Neural cell (in vitro differentiated cells): ENCODE measurements around the gene FRS3.
A peak's percentile ranks its signal among the peaks of the same experiment; 100 is the strongest.

ENCODE experiments used
- MXI1 ChIP-seq: fragments of 450-650 bp; conservative IDR thresholded peaks from 2 replicates; pipeline ENCODE4 v1.6.1; 2014; ENCODE audit warnings: antibody characterized with exemption, mild to moderate bottlenecking; ENCODE audit not compliant: poor library complexity, severe bottlenecking
- POLR2AphosphoS5 ChIP-seq: IDR thresholded peaks from 2 replicates; pipeline ENCODE4 v1.6.1; 2012
- RAD21 ChIP-seq: fragments of 450-650 bp; conservative IDR thresholded peaks from 2 replicates; pipeline ENCODE4 v1.6.1; 2014; ENCODE audit warnings: antibody characterized with exemption, mild to moderate bottlenecking, moderate library complexity
- SMC3 ChIP-seq: fragments of 450-650 bp; conservative IDR thresholded peaks from 2 replicates; pipeline ENCODE4 v1.6.1; 2014; ENCODE audit warnings: antibody characterized with exemption, mild to moderate bottlenecking, moderate library complexity; ENCODE audit not compliant: poor library complexity
- TAF1 ChIP-seq: IDR thresholded peaks from 2 replicates; pipeline ENCODE4 v1.6.1; 2012; ENCODE audit warnings: low read depth
- TF ChIP-seq, protein P1 (sequence below): fragments of 450-650 bp; IDR thresholded peaks from 2 replicates; pipeline ENCODE4 v1.5.1; 2014; ENCODE audit warnings: antibody characterized with exemption, mild to moderate bottlenecking, moderate library complexity; ENCODE audit not compliant: poor library complexity, severe bottlenecking

DNA sequence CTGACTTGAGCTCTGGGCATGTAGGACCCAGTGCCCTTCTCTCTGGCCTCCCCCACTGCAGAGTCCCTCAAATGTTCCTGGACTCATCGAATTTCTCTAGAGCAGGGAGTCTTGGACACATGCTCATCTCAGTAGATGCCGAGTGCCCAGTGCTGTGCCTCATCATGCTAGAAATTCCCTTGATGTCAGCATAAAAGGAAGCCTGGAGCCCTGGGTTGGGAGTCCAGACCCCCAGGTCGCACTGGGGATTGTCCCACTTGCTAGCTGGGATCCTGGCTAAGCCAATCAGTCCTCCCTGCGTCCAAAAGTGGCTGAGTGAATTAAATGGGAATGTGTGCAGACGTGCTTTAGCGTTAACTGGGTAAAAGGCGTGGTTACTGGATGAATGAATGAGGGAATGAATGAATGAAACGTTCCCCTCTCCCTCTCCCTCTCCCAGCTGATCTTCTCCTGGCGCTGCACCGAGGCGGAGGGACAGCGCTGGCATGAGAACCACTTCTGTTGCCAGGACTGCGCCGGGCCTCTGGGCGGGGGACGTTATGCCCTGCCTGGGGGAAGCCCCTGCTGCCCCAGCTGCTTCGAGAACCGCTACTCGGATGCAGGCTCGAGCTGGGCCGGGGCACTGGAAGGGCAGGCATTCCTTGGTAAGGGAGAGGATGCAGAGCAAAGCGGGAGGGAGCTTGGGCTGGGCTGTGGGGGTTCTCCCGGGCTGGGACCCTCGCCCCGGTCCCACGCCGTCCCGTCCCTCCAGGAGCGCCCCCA lies 6.2 kb upstream of the FRS3 start:
- TF ChIP-seq, protein P1, sequence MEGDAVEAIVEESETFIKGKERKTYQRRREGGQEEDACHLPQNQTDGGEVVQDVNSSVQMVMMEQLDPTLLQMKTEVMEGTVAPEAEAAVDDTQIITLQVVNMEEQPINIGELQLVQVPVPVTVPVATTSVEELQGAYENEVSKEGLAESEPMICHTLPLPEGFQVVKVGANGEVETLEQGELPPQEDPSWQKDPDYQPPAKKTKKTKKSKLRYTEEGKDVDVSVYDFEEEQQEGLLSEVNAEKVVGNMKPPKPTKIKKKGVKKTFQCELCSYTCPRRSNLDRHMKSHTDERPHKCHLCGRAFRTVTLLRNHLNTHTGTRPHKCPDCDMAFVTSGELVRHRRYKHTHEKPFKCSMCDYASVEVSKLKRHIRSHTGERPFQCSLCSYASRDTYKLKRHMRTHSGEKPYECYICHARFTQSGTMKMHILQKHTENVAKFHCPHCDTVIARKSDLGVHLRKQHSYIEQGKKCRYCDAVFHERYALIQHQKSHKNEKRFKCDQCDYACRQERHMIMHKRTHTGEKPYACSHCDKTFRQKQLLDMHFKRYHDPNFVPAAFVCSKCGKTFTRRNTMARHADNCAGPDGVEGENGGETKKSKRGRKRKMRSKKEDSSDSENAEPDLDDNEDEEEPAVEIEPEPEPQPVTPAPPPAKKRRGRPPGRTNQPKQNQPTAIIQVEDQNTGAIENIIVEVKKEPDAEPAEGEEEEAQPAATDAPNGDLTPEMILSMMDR, result no peak
- TF ChIP-seq POLR2AphosphoS5 (no peak), SMC3 (no peak), RAD21 (no peak), TAF1 (no peak), MXI1 (peak; percentile 11)
